D341Med (cell line): ENCODE data around the gene COL13A1.

Source experiments
- DNase-seq: peaks from one replicate; pipeline ENCODE4 v3.0.0; 2012; ENCODE audit warnings: low spot score

COL13A1 gene

GRCh38 chr10:69891057-69891617 is 89.4 kb downstream of the COL13A1 start:
- DNase-seq, result no peak

- no peak for DNase-seq
Observed at GRCh38 chr10:69892406-69892805, 90.7 kb downstream of the COL13A1 start.

- DNase-seq, result no peak
Observed at GRCh38 chr10:69892816-69893215, 91.1 kb downstream of the COL13A1 start.

- DNase-seq, result no peak
Observed at GRCh38 chr10:69893271-69893900, 91.7 kb downstream of the COL13A1 start.

GRCh38 chr10:69894156-69894555 is 92.5 kb downstream of the COL13A1 start:
- no peak for DNase-seq

- no peak for DNase-seq
Observed at GRCh38 chr10:69895759-69896158, 94.1 kb downstream of the COL13A1 start.

GRCh38 chr10:69896606-69897231 is 95.0 kb downstream of the COL13A1 start:
- DNase-seq, result no peak

- DNase-seq, result no peak
Observed at GRCh38 chr10:69897432-69897831, 95.7 kb downstream of the COL13A1 start.

GRCh38 chr10:69897999-69898398 is 96.3 kb downstream of the COL13A1 start:
- DNase-seq, result no peak

GRCh38 chr10:69898524-69898923 is 96.8 kb downstream of the COL13A1 start:
- no peak for DNase-seq

GRCh38 chr10:69898941-69899340 is 97.2 kb downstream of the COL13A1 start:
- DNase-seq, result no peak

- no peak for DNase-seq
Observed at GRCh38 chr10:69899727-69900595, 98.3 kb downstream of the COL13A1 start.

GRCh38 chr10:69901022-69901421 is 99.3 kb downstream of the COL13A1 start:
- no peak for DNase-seq

GRCh38 chr10:69901628-69902505 is 100.2 kb downstream of the COL13A1 start:
- peak; percentile 53 for DNase-seq

- DNase-seq, result no peak
Observed at GRCh38 chr10:69902835-69903535, 101.3 kb downstream of the COL13A1 start.

GRCh38 chr10:69904533-69904932 is 102.8 kb downstream of the COL13A1 start:
- no peak for DNase-seq

- DNase-seq, result no peak
Observed at GRCh38 chr10:69906425-69906824, 104.7 kb downstream of the COL13A1 start.

- DNase-seq, result no peak
Observed at GRCh38 chr10:69907517-69907916, 105.8 kb downstream of the COL13A1 start.

GRCh38 chr10:69908124-69908523 is 106.4 kb downstream of the COL13A1 start:
- DNase-seq, result no peak

GRCh38 chr10:69910561-69910960 is 108.9 kb downstream of the COL13A1 start:
- DNase-seq, result no peak
